B cell (primary cell): Measurements from ENCODE around the gene GALNT4. TPM values are rescaled to one million over a fixed set of nuclear protein-coding genes. Genes with fewer than 3 reads are reported as not detected.

Experiments used
- ATAC-seq: fragments of 200-7000 bp; cut with Tn5 transposase; one replicate; pipeline ENCODE4 v1.10.0; 2021; ENCODE audit warnings: low read depth, mild to moderate bottlenecking, moderate number of reproducible peaks, moderate library complexity
- CTCF ChIA-PET: fragments of 350-600 bp; sonication (Branson Sonifier 250); formaldehyde crosslinking; loops from one replicate; lab custom pipeline; 2021; ENCODE audit warnings: antibody characterized with exemption, inconsistent platforms; lab: Charles Lee
- POLR2A ChIA-PET: fragments of 350-600 bp; sonication (Branson Sonifier 250); formaldehyde crosslinking; loops from one replicate; lab custom pipeline; 2021; ENCODE audit warnings: antibody characterized with exemption; lab: Charles Lee
- DNase-seq: peaks from one replicate; pipeline ENCODE4 v3.0.0; 2013
- H2AFZ ChIP-seq: 2 replicates; pipeline ENCODE4 v1.6.1; 2012; ENCODE audit warnings: mild to moderate bottlenecking, low read depth, low read length; ENCODE audit not compliant: insufficient read depth, poor library complexity, severe bottlenecking
- H3K27ac ChIP-seq, 2 donors: 1 replicate in 1 of 2; 2 replicates in 1 of 2; pipeline ENCODE4 v1.5.1; 2012 to 2013; ENCODE audit warnings: low read length in 2 of 2, mild to moderate bottlenecking in 2 of 2, moderate library complexity in 1 of 2
- H3K27me3 ChIP-seq, 4 experiments: fragments of 200-600 bp in 1 of 4; sonication (generic) in 1 of 4; replicated peaks in 1 of 4; 1 replicate in 2 of 4; 2 replicates in 2 of 4; pipeline versions ENCODE4 v1.6.1 to v1.7.0; 2013 to 2016; ENCODE audit warnings: low read length in 3 of 4, mild to moderate bottlenecking in 2 of 4, mixed read lengths in 1 of 4, moderate library complexity in 1 of 4; ENCODE audit not compliant: insufficient read depth in 4 of 4, control insufficient read depth in 3 of 4; ENCODE audit errors: control extremely low read depth in 1 of 4
- H3K36me3 ChIP-seq, 2 experiments: replicated peaks in 1 of 2; 1 replicate in 1 of 2; 2 replicates in 1 of 2; pipeline versions ENCODE4 v1.6.1 to v1.7.1; 2013; ENCODE audit warnings: low read length in 1 of 2; ENCODE audit not compliant: insufficient read depth in 2 of 2, control insufficient read depth in 1 of 2; ENCODE audit errors: control extremely low read depth in 1 of 2, extremely low read depth in 1 of 2
- H3K4me1 ChIP-seq, 2 donors: fragments of 200-600 bp in 1 of 2; sonication (generic) in 1 of 2; 1 replicate in 1 of 2; 2 replicates in 1 of 2; pipeline versions ENCODE4 v1.5.1 to v1.6.1; 2013 to 2017; ENCODE audit warnings: low read length in 2 of 2; ENCODE audit not compliant: control insufficient read depth in 2 of 2, insufficient read depth in 2 of 2
- H3K4me2 ChIP-seq: replicated peaks from 2 replicates; pipeline ENCODE3; 2012; ENCODE audit warnings: mild to moderate bottlenecking, low read depth, low read length; ENCODE audit not compliant: poor library complexity, severe bottlenecking
- H3K4me3 ChIP-seq, 5 experiments: fragments of 200-600 bp in 1 of 5; sonication (generic) in 1 of 5; 1 replicate in 3 of 5; 2 replicates in 2 of 5; pipeline versions ENCODE4 v1.5.1 to v1.7.0; 2011 to 2016; ENCODE audit warnings: low read length in 4 of 5, mild to moderate bottlenecking in 4 of 5, low read depth in 2 of 5, control low read depth in 1 of 5, moderate library complexity in 1 of 5; ENCODE audit not compliant: insufficient read depth in 1 of 5; ENCODE audit errors: control extremely low read depth in 1 of 5, extremely low read depth in 1 of 5
- H3K79me2 ChIP-seq: fragments of 200-600 bp; sonication (generic); one replicate; pipeline ENCODE4 v1.6.0; 2016; ENCODE audit warnings: low read length; ENCODE audit not compliant: control insufficient read depth, insufficient read depth
- H3K9ac ChIP-seq: fragments of 200-600 bp; sonication (generic); 2 replicates; pipeline ENCODE4 v1.6.1; 2017; ENCODE audit warnings: mild to moderate bottlenecking, low read length, moderate library complexity
- H3K9me3 ChIP-seq, 3 donors: one replicate each; pipeline versions ENCODE4 v1.6.1 to v1.7.1; 2013; ENCODE audit warnings: low read length in 2 of 3; ENCODE audit not compliant: control insufficient read depth in 2 of 3, insufficient read depth in 1 of 3; ENCODE audit errors: control extremely low read depth in 1 of 3
- H4K20me1 ChIP-seq: 2 replicates; pipeline ENCODE4 v1.6.0; 2012; ENCODE audit warnings: mild to moderate bottlenecking, low read length; ENCODE audit not compliant: insufficient read depth, control insufficient read depth, poor library complexity, severe bottlenecking
- H3K27ac Mint-ChIP-seq: one replicate; pipeline ENCODE4 v1.8.0; 2021; ENCODE audit warnings: mixed read lengths
- H3K27me3 Mint-ChIP-seq: one replicate; pipeline ENCODE4 v1.8.0; 2021; ENCODE audit warnings: mixed read lengths
- H3K4me1 Mint-ChIP-seq: one replicate; pipeline ENCODE4 v1.8.0; 2021; ENCODE audit warnings: mixed read lengths
- H3K4me3 Mint-ChIP-seq: one replicate; pipeline ENCODE4 v1.8.0; 2021; ENCODE audit warnings: mixed read lengths
- H3K9me3 Mint-ChIP-seq: one replicate; pipeline ENCODE4 v1.8.0; 2022; ENCODE audit warnings: mixed read lengths; ENCODE audit not compliant: insufficient read depth
- EZH2 ChIP-seq: IDR thresholded peaks from 2 replicates; pipeline ENCODE4 v1.6.1; 2012; ENCODE audit warnings: borderline replicate concordance, low read depth, mild to moderate bottlenecking, moderate library complexity, low read length; ENCODE audit not compliant: insufficient read depth, poor library complexity, severe bottlenecking
- WGBS: methylation state at CpG from one replicate; pipeline ENCODE4 v1.1.5; 2013; ENCODE audit warnings: missing lambda C conversion rate; ENCODE audit not compliant: insufficient coverage; 5-methylcytosine and 5-hydroxymethylcytosine counted together
- intact Hi-C: fragments of 100-400 bp; cut with micrococcal nuclease; formaldehyde crosslinking; loops from one replicate; pipeline ENCODE4 v1.10.0; 2022
- polyA plus RNA-seq: library from polyadenylated mRNA; depleted of rRNA; stranded (reverse); fragments of >200 nt; gene quantifications from 2 replicates; pipeline ENCODE4 v1.2.3, GENCODE V29; 2012
- total RNA-seq, 2 donors: library from RNA; stranded (reverse); fragments of 120-200 nt in 1 of 2; gene quantifications; 1 replicate in 1 of 2; 2 replicates in 1 of 2; pipeline versions ENCODE4 v1.2.3 to v1.2.4, GENCODE V29; 2013 to 2022
- TF ChIP-seq, protein P1 (sequence below): fragments of 200-600 bp; IDR thresholded peaks from one replicate; pipeline ENCODE4 v1.8.0; 2022; ENCODE audit warnings: antibody characterized with exemption, mild to moderate bottlenecking

GALNT4 gene
- total and polyA plus RNA-seq, 2 donors (not counting 1 experiment from before 2014, with no cell fraction given): 4.9 to 10.3 TPM

DNA sequence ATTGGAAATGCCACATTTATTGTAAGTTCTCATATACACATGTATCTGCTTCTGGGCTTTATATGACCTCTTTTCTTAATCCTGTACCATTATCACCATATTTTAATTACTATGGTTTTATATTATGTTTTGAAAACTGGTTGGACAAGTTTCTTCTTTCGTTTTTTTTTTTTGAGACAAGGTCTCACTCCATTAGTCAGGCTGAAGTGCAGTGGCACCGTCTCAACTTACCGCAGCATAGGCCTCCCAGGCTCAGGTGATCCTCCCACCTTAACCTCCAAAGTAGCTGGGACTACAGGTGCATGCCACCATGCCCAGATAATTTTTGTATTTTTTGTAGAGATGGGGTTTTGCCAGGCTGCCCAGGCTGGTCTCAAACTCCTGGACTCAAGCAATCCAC is 44.6 kb downstream of the GALNT4 start:
- no peak overlapping the region for H2AFZ ChIP-seq
- H3K4me2 ChIP-seq: no peak overlapping the region
- H3K9me3 ChIP-seq: no peaks in the 10 kb centered on the region
- H3K27ac ChIP-seq: no peak overlapping the region
- no peak overlapping the region for H3K9ac ChIP-seq
- Mint-ChIP-seq H3K4me3 (no peak overlapping the region), H3K9me3 (no peaks in the 10 kb centered on the region), H3K27me3 (no peaks in the 10 kb centered on the region), H3K27ac (no peak overlapping the region), H3K4me1 (peaks cover 2% of the 10 kb centered on the region)
- DNase-seq (no peak), ATAC-seq (no peak)
- H3K36me3 ChIP-seq: peaks cover 0 to 7% of the 10 kb centered on the region in 2 experiments
- CTCF ChIA-PET: interaction anchor here (0.7 to 1.8 kb wide), 3 partner anchors 10 to 232 kb away, joined by 3 to 9 read pairs (median 3); no protein-coding TSS in a partner anchor
- POLR2A ChIA-PET: no interaction called here
- TF ChIP-seq EZH2: no peak
- TF ChIP-seq, protein P1, sequence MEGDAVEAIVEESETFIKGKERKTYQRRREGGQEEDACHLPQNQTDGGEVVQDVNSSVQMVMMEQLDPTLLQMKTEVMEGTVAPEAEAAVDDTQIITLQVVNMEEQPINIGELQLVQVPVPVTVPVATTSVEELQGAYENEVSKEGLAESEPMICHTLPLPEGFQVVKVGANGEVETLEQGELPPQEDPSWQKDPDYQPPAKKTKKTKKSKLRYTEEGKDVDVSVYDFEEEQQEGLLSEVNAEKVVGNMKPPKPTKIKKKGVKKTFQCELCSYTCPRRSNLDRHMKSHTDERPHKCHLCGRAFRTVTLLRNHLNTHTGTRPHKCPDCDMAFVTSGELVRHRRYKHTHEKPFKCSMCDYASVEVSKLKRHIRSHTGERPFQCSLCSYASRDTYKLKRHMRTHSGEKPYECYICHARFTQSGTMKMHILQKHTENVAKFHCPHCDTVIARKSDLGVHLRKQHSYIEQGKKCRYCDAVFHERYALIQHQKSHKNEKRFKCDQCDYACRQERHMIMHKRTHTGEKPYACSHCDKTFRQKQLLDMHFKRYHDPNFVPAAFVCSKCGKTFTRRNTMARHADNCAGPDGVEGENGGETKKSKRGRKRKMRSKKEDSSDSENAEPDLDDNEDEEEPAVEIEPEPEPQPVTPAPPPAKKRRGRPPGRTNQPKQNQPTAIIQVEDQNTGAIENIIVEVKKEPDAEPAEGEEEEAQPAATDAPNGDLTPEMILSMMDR: no peak
- H3K27me3 ChIP-seq: no peaks in the 10 kb centered on the region
- no peaks in the 10 kb centered on the region for H3K4me1 ChIP-seq
- WGBS: no CpG with 5 or more reads among the region's 3 CpGs
- no peak overlapping the region for H3K4me3 ChIP-seq
- H4K20me1 ChIP-seq: no peaks in the 10 kb centered on the region
- H3K79me2 ChIP-seq: no peaks in the 10 kb centered on the region
- intact Hi-C loops: no loop called here

DNA sequence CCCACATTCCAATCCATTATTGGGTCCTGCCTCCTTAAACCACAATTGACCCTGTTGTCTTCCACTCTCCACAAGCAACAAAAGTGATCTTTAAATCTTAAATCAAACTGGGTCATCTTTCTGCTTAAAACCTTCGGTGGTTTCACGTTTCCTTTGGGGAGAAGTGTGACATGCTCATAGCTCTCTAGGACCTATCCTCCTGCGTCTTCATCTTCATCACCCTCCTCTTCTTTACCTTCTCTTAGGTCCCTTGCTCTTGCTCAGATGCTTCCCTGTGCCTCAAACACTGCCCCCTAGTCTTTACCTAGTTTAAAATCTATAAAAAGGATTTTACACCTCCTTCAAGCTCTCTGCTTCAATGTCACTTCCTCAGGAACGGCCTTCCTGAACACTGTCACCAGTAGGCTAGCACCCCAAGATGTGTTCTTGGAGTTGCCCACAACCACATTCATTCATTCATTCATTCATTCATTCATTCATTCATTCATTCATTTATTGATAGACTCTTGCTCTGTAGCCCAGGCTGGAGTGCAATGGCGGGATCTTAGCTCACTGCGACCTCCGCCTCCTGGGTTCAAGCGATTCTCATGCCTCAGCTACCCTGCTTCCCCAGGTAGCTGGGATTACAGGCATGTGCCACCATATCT is 46.8 kb downstream of the GALNT4 start:
- CTCF ChIA-PET: interaction anchor here (1.6 kb wide), 1 partner anchor 458 kb away, joined by 4 read pairs; no protein-coding TSS in a partner anchor
- H3K4me3 Mint-ChIP-seq: no peak overlapping the region

More for the DNA sequence above, 46.8 kb downstream of the GALNT4 start:
- Histone ChIP-seq H3K36me3 (peaks cover 0 to 3% of the 10 kb centered on the region in 2 experiments), H3K27me3 (no peaks in the 10 kb centered on the region), H3K79me2 (no peaks in the 10 kb centered on the region), H3K9me3 (no peaks in the 10 kb centered on the region), H3K4me3 (no peak overlapping the region), H3K27ac (no peak overlapping the region), H4K20me1 (no peaks in the 10 kb centered on the region), H3K4me2 (no peak overlapping the region), H3K9ac (no peak overlapping the region), H2AFZ (no peak overlapping the region), H3K4me1 (no peaks in the 10 kb centered on the region)
- H3K27me3 Mint-ChIP-seq: no peaks in the 10 kb centered on the region
- ATAC-seq (no peak), DNase-seq (no peak)
- peaks cover 9% of the 10 kb centered on the region for H3K4me1 Mint-ChIP-seq
- intact Hi-C loops: no loop called here
- POLR2A ChIA-PET: no interaction called here
- no peak overlapping the region for H3K27ac Mint-ChIP-seq
- TF ChIP-seq EZH2: no peak
- TF ChIP-seq, protein P1: no peak
- WGBS: 95% methylated on average over 8 of the region's 8 CpGs
- H3K9me3 Mint-ChIP-seq: no peaks in the 10 kb centered on the region
